NCI-H1417 treated with DMSO at 0.1 percent for 48 hours (cell line): Measurements from ENCODE around the gene RAVER2.

Source experiments
- DNase-seq: peaks from one replicate; lab custom pipeline; 2025; lab: John Stamatoyannopoulos, UW

The RAVER2 gene

GRCh38 chr1:64847666-64848065 is 102.8 kb downstream of the RAVER2 start:
- DNase-seq: no peak

GRCh38 chr1:64848136-64848535 is 103.3 kb downstream of the RAVER2 start:
- no peak for DNase-seq

GRCh38 chr1:64848803-64849202 is 103.9 kb downstream of the RAVER2 start:
- no peak for DNase-seq

- DNase-seq: no peak
Measured at GRCh38 chr1:64849942-64850341, 105.1 kb downstream of the RAVER2 start.

GRCh38 chr1:64850846-64851245 is 106.0 kb downstream of the RAVER2 start:
- DNase-seq: no peak

- no peak for DNase-seq
Measured at GRCh38 chr1:64851664-64852063, 106.8 kb downstream of the RAVER2 start.

GRCh38 chr1:64854674-64855073 is 109.8 kb downstream of the RAVER2 start:
- DNase-seq: no peak

- no peak for DNase-seq
Measured at GRCh38 chr1:64855557-64855956, 110.7 kb downstream of the RAVER2 start.

GRCh38 chr1:64856553-64856952 is 111.7 kb downstream of the RAVER2 start:
- DNase-seq: no peak

GRCh38 chr1:64857347-64857746 is 112.5 kb downstream of the RAVER2 start:
- no peak for DNase-seq

GRCh38 chr1:64861611-64862010 is 116.7 kb downstream of the RAVER2 start:
- DNase-seq: no peak

GRCh38 chr1:64864018-64864940 is 119.4 kb downstream of the RAVER2 start:
- DNase-seq: no peak

- no peak for DNase-seq
Measured at GRCh38 chr1:64865105-64865757, 120.4 kb downstream of the RAVER2 start.

GRCh38 chr1:64866689-64867088 is 121.8 kb downstream of the RAVER2 start:
- DNase-seq: no peak

- no peak for DNase-seq
Measured at GRCh38 chr1:64867266-64867665, 122.4 kb downstream of the RAVER2 start.

GRCh38 chr1:64871256-64871655 is 126.4 kb downstream of the RAVER2 start:
- DNase-seq: no peak

- DNase-seq: no peak
Measured at GRCh38 chr1:64872067-64872466, 127.2 kb downstream of the RAVER2 start.

- DNase-seq: no peak
Measured at GRCh38 chr1:64873576-64873975, 128.7 kb downstream of the RAVER2 start.

GRCh38 chr1:64874666-64875065 is 129.8 kb downstream of the RAVER2 start:
- no peak for DNase-seq

GRCh38 chr1:64875101-64875500 is 130.2 kb downstream of the RAVER2 start:
- no peak for DNase-seq

GRCh38 chr1:64875606-64876005 is 130.7 kb downstream of the RAVER2 start:
- no peak for DNase-seq

GRCh38 chr1:64877151-64877550 is 132.3 kb downstream of the RAVER2 start:
- DNase-seq: no peak

- DNase-seq: no peak
Measured at GRCh38 chr1:64877598-64877997, 132.7 kb downstream of the RAVER2 start.
